HFFc6 (cell line): Measurements from ENCODE around the gene PLA2G4E. TPM values are rescaled to one million over a fixed set of nuclear protein-coding genes. Genes with fewer than 3 reads are reported as not detected.

Experiments used
- DNase-seq: peaks from one replicate; pipeline ENCODE4 v3.0.0-alpha.2; 2018
- H3K27ac Mint-ChIP-seq: 2 replicates; pipeline ENCODE4 v1.8.0; 2020; ENCODE audit warnings: mild to moderate bottlenecking, mixed read lengths
- H3K27me3 Mint-ChIP-seq: 2 replicates; pipeline ENCODE4 v1.8.0; 2021; ENCODE audit warnings: mild to moderate bottlenecking, moderate library complexity, mixed read lengths; ENCODE audit not compliant: insufficient read depth
- H3K36me3 Mint-ChIP-seq: 2 replicates; pipeline ENCODE4 v1.8.0; 2021; ENCODE audit warnings: low read depth, mixed read lengths
- H3K4me1 Mint-ChIP-seq: 2 replicates; pipeline ENCODE4 v1.8.0; 2020; ENCODE audit warnings: low read depth, mixed read lengths
- H3K4me3 Mint-ChIP-seq: 2 replicates; pipeline ENCODE4 v1.8.0; 2020; ENCODE audit warnings: mild to moderate bottlenecking, moderate library complexity, mixed read lengths
- H3K9me3 Mint-ChIP-seq: 2 replicates; pipeline ENCODE4 v1.8.0; 2020; ENCODE audit warnings: mild to moderate bottlenecking, mixed read lengths
- CTCF ChIP-seq: fragments of 200-600 bp; sonication (generic); IDR thresholded peaks from 2 replicates; pipeline ENCODE4 v1.5.0; 2021; ENCODE audit warnings: antibody characterized with exemption, mild to moderate bottlenecking
- total RNA-seq, 6 experiments: library from RNA; stranded (reverse); fragmentation: NEBNext Ultra II Directional; extraction: Animal tissue kit (Norgen Biotek cat#: 25700); gene quantifications; 2 replicates in 1 of 6; 3 replicates in 5 of 6; pipeline ENCODE4 v1.2.3, GENCODE V29; 2021

The PLA2G4E gene
- total RNA-seq, 6 experiments from 2014 or later, result not detected

DNA sequence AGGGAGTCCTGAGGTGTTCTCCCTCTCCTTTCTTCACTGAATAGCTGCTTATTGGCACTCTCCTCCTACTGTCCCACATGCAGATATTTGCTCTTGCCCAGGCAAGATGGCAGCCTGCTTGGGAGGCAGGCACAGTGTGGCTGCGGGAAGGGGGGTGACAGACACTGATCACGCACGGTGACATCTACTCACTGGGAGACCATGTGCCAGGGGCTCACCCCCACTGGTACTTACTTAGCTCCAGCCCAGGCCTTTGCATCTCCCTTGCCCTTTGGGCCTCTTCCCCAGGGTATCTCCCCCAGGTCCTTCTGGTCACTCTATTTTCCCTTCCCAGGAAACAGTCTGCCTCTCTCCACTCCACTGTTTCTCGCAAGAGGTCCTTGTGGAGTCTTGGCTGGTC lies 6.4 kb downstream of the PLA2G4E start:
- peaks cover 47% of the 10 kb centered on the region for H3K27me3 Mint-ChIP-seq
- no peak overlapping the region for H3K4me3 Mint-ChIP-seq
- H3K36me3 Mint-ChIP-seq, result no peaks in the 10 kb centered on the region
- H3K4me1 Mint-ChIP-seq, result peaks cover 8% of the 10 kb centered on the region
- H3K9me3 Mint-ChIP-seq, result no peaks in the 10 kb centered on the region
- DNase-seq, result no peak
- TF ChIP-seq CTCF, result no peak
- H3K27ac Mint-ChIP-seq, result no peak overlapping the region

GRCh38 chr15:42012928-42013482 lies 7.8 kb downstream of the PLA2G4E start:
- Mint-ChIP-seq H3K4me3 (no peak overlapping the region), H3K27ac (no peak overlapping the region), H3K27me3 (peaks cover 49% of the 10 kb centered on the region), H3K36me3 (no peaks in the 10 kb centered on the region), H3K9me3 (no peaks in the 10 kb centered on the region), H3K4me1 (peaks cover 8% of the 10 kb centered on the region)
- no peak for DNase-seq
- no peak for TF ChIP-seq CTCF

DNA sequence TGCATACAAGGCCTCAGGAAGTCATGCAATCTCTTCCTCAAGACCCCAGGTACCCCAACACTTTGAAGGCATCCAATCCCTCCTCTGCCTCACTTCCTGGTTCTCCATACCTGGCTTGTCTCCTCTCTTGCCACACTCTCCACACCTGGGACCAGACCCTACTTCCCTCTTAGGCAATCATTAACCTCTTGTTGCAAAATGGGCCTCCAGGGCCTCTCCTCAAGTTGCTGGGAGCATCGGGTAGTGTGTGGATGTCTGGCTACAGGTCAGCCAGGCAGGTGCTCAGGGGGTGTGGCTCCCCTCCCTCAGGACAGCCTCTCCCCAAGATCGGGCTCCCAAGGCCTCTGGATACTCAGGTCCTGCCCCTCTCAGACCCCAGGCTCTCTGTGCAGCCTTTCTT lies 8.6 kb downstream of the PLA2G4E start:
- DNase-seq, result no peak
- Mint-ChIP-seq H3K4me1 (peaks cover 8% of the 10 kb centered on the region), H3K27ac (no peak overlapping the region), H3K27me3 (peaks cover 51% of the 10 kb centered on the region), H3K4me3 (no peak overlapping the region), H3K9me3 (no peaks in the 10 kb centered on the region; the same call in 1 of the 2 replicates), H3K36me3 (no peaks in the 10 kb centered on the region)
- no peak for TF ChIP-seq CTCF

DNA sequence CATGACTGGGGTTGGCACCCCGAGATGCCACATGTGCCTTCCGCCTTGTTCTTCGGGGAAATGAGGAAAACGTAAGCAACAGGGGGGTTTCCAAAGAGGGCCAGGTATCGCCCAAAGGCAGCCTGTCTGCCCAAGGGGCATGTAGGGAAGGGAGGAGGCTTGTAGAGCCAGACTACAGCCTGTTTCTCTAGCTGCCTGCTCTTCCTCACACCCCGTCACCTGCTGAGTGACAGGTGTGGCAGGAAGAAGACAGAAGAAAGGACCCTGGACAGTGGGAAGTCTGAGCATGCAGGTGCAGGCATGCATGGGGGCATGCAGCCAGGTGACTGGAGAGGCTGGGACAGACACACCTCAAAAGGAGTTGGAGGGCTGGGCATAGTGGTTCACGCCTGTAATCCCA lies 9.8 kb downstream of the PLA2G4E start:
- no peaks in the 10 kb centered on the region; the same call in 1 of the 2 replicates for H3K9me3 Mint-ChIP-seq
- no peak overlapping the region for H3K4me3 Mint-ChIP-seq
- peaks cover 55% of the 10 kb centered on the region for H3K27me3 Mint-ChIP-seq
- no peak overlapping the region for H3K27ac Mint-ChIP-seq
- H3K4me1 Mint-ChIP-seq, result peaks cover 8% of the 10 kb centered on the region
- no peak for TF ChIP-seq CTCF
- DNase-seq, result no peak
- H3K36me3 Mint-ChIP-seq, result no peaks in the 10 kb centered on the region

GRCh38 chr15:42010434-42010833 lies 10.4 kb downstream of the PLA2G4E start:
- peaks cover 56% of the 10 kb centered on the region for H3K27me3 Mint-ChIP-seq
- H3K36me3 Mint-ChIP-seq, result no peaks in the 10 kb centered on the region
- TF ChIP-seq CTCF, result no peak
- no peak for DNase-seq
- peaks cover 8% of the 10 kb centered on the region for H3K4me1 Mint-ChIP-seq
- no peak overlapping the region for H3K4me3 Mint-ChIP-seq
- no peak overlapping the region for H3K27ac Mint-ChIP-seq
- no peaks in the 10 kb centered on the region; the same call in 1 of the 2 replicates for H3K9me3 Mint-ChIP-seq

DNA sequence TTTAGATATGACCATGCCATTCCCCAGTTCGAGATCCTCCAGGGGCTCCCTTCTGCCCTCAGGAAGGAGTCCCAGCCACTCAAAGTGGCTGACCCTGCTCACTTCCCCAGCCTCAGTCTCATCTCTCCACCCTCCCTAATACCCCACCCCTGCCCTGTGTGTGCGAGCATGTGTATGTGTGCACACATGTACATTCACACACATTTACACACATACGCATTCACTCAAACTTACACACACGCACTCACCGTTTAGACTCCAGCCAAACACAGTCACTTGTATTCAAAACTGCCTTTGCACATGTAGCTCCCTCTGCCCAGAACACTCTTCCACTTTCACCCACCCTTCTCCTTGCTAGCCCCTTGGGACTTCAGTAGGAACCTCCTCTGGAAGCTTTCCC lies 11.4 kb downstream of the PLA2G4E start:
- no peak for TF ChIP-seq CTCF
- no peak overlapping the region for H3K4me3 Mint-ChIP-seq
- H3K27ac Mint-ChIP-seq, result no peak overlapping the region
- H3K4me1 Mint-ChIP-seq, result peaks cover 8% of the 10 kb centered on the region
- no peak for DNase-seq
- no peaks in the 10 kb centered on the region for H3K36me3 Mint-ChIP-seq
- H3K9me3 Mint-ChIP-seq, result no peaks in the 10 kb centered on the region; the same call in 1 of the 2 replicates
- peaks cover 53% of the 10 kb centered on the region for H3K27me3 Mint-ChIP-seq
